K562 (cell line): ENCODE measurements around the gene DAPP1. TPM values are rescaled to one million over a fixed set of nuclear protein-coding genes. Genes with fewer than 3 reads are reported as not detected.

Experiments used
- ATAC-seq: fragments of 200-7000 bp; cut with Tn5 transposase; 3 replicates; pipeline ENCODE4 v1.9.1; 2020; ENCODE audit warnings: moderate library complexity
- BruUV-seq: library from RNA; stranded (reverse); fragments of 400-500 nt; replicated peaks from 2 replicates; lab custom pipeline; 2021; lab: Mats Ljungman, UMichigan
- CTCF ChIA-PET: fragments of 300-600 bp; formaldehyde crosslinking; extraction: SDS; loops from one replicate; lab custom pipeline; 2021; ENCODE audit warnings: low intra/inter-chr PET ratio; lab: Yijun Ruan, JAX
- POLR2A ChIA-PET: fragments of 300-600, 350-650 bp; sonication (Branson Sonifier 250); formaldehyde crosslinking; extraction: SDS; loops from one replicate; lab custom pipeline; 2021; ENCODE audit warnings: antibody characterized with exemption, inconsistent platforms; lab: Yijun Ruan, JAX
- DNase-seq, 4 experiments: peaks; one replicate each; pipeline versions ENCODE4 v3.0.0 to v3.0.0-alpha.2; 2011 to 2018; ENCODE audit warnings: low spot score in 3 of 4, mixed read lengths in 3 of 4; ENCODE audit errors: extremely low read depth in 1 of 4
- FAIRE-seq: peaks from 2 replicates; lab custom pipeline; 2011; peaks lifted over from hg19 to GRCh38; lab: Jason Lieb, UNC
- H2AFZ ChIP-seq: 2 replicates; pipeline ENCODE4 v1.6.0; 2011; ENCODE audit warnings: low read depth, low read length, control low read depth, inconsistent platforms
- H3K27ac ChIP-seq: fragments of 200-600 bp; 3 replicates; pipeline ENCODE4 v1.8.0; 2011; ENCODE audit warnings: low read depth, mild to moderate bottlenecking, control low read depth, inconsistent platforms, low read length, moderate library complexity, mixed read lengths; ENCODE audit errors: extremely low read depth
- H3K27me3 ChIP-seq, 2 experiments: fragments of 300-600 bp in 1 of 2; 2 replicates in 1 of 2; 3 replicates in 1 of 2; pipeline versions ENCODE4 v1.6.0 to v1.8.0; 2011; ENCODE audit warnings: inconsistent platforms in 2 of 2, low read length in 2 of 2, mild to moderate bottlenecking in 1 of 2, mixed read lengths in 1 of 2, moderate library complexity in 1 of 2; ENCODE audit not compliant: control insufficient read depth in 2 of 2, insufficient read depth in 2 of 2
- H3K36me3 ChIP-seq: fragments of 300-600 bp; 3 replicates; pipeline ENCODE4 v1.8.0; 2011; ENCODE audit warnings: mild to moderate bottlenecking, low read length, inconsistent platforms; ENCODE audit not compliant: control insufficient read depth, insufficient read depth
- H3K4me1 ChIP-seq, 2 experiments: fragments of 200-600 bp in 1 of 2; replicated peaks in 1 of 2; 2 replicates in 1 of 2; 3 replicates in 1 of 2; pipeline versions ENCODE4 v1.5.1 to v1.8.0; 2011; ENCODE audit warnings: inconsistent platforms in 2 of 2, low read length in 2 of 2, mild to moderate bottlenecking in 1 of 2, mixed read lengths in 1 of 2, moderate library complexity in 1 of 2; ENCODE audit not compliant: control insufficient read depth in 2 of 2, insufficient read depth in 2 of 2
- H3K4me2 ChIP-seq: 2 replicates; pipeline ENCODE4 v1.6.1; 2011; ENCODE audit warnings: low read length, control low read depth, inconsistent platforms, mixed read lengths; ENCODE audit not compliant: insufficient read depth
- H3K4me3 ChIP-seq: fragments of 200-600 bp; sonication (generic), shearing (Covaris generic); 2 replicates; pipeline ENCODE4 v1.5.1; 2016; ENCODE audit warnings: control low read depth, inconsistent platforms
- H3K79me2 ChIP-seq: fragments of 200-600 bp; 3 replicates; pipeline ENCODE4 v1.8.0; 2011; ENCODE audit warnings: low read length, inconsistent platforms; ENCODE audit not compliant: control insufficient read depth, insufficient read depth
- H3K9ac ChIP-seq, 2 experiments: 2 replicates each; pipeline versions ENCODE4 v1.6.0 to v1.6.1; 2011; ENCODE audit warnings: low read depth in 2 of 2, low read length in 2 of 2, control low read depth in 1 of 2, inconsistent platforms in 1 of 2, mild to moderate bottlenecking in 1 of 2, mixed read lengths in 1 of 2; ENCODE audit not compliant: insufficient read depth in 1 of 2
- H3K9me1 ChIP-seq: one replicate; pipeline ENCODE4 v1.6.0; 2011; ENCODE audit warnings: inconsistent platforms, mild to moderate bottlenecking, low read length, moderate library complexity; ENCODE audit not compliant: control insufficient read depth, insufficient read depth
- H3K9me3 ChIP-seq: replicated peaks from 2 replicates; pipeline ENCODE4 v1.5.1; 2011; ENCODE audit warnings: low read depth, low read length, inconsistent platforms; ENCODE audit not compliant: control insufficient read depth, insufficient read depth
- H4K20me1 ChIP-seq: replicated peaks from 2 replicates; pipeline ENCODE4 v1.6.1; 2011; ENCODE audit warnings: low read length, inconsistent platforms, mixed read lengths; ENCODE audit not compliant: control insufficient read depth, insufficient read depth
- CHAMP1 ChIP-seq: fragments of 450-650 bp; IDR thresholded peaks from 2 replicates; pipeline ENCODE4 v1.6.1; 2016; ENCODE audit warnings: mild to moderate bottlenecking
- CREB1 ChIP-seq, 2 experiments: sonication (generic) in 1 of 2; formaldehyde crosslinking in 1 of 2; IDR thresholded peaks; 2 replicates each; pipeline versions ENCODE4 v1.6.1 to v1.8.0; 2012 to 2022; ENCODE audit warnings: inconsistent platforms in 1 of 2, mild to moderate bottlenecking in 1 of 2, missing genetic modification reagents in 1 of 2, moderate library complexity in 1 of 2
- CSDE1 ChIP-seq, 2 experiments: fragments of 450-650 bp; IDR thresholded peaks; 2 replicates each; pipeline ENCODE4 v1.6.1; 2016; ENCODE audit warnings: mild to moderate bottlenecking in 1 of 2
- NCOA2 ChIP-seq, 2 experiments: fragments of 450-650 bp; IDR thresholded peaks; 2 replicates each; pipeline ENCODE4 v1.6.1; 2018; ENCODE audit warnings: mild to moderate bottlenecking in 2 of 2, moderate library complexity in 1 of 2; ENCODE audit not compliant: partially characterized antibody in 2 of 2
- NFRKB ChIP-seq: fragments of 450-650 bp; IDR thresholded peaks from 2 replicates; pipeline ENCODE4 v1.6.1; 2016; ENCODE audit warnings: low read depth
- NR1H2 ChIP-seq: sonication (generic); formaldehyde crosslinking; IDR thresholded peaks from 2 replicates; pipeline ENCODE4 v1.4.0; 2020; ENCODE audit warnings: mild to moderate bottlenecking, missing genetic modification reagents
- PTBP1 ChIP-seq: fragments of 200-400 bp; formaldehyde crosslinking; IDR thresholded peaks from 2 replicates; pipeline ENCODE4 v1.6.1; 2017; ENCODE audit warnings: low read depth, low read length
- TAF9B ChIP-seq: fragments of 450-650 bp; IDR thresholded peaks from 2 replicates; pipeline ENCODE4 v1.6.1; 2018; ENCODE audit warnings: mild to moderate bottlenecking; ENCODE audit not compliant: partially characterized antibody
- THRAP3 ChIP-seq: fragments of 450-650 bp; IDR thresholded peaks from 2 replicates; pipeline ENCODE4 v1.6.1; 2016; ENCODE audit warnings: mild to moderate bottlenecking, inconsistent platforms, borderline replicate concordance
- ZBTB40 ChIP-seq, 2 experiments: fragments of 450-650 bp in 1 of 2; sonication (generic) in 1 of 2; formaldehyde crosslinking in 1 of 2; IDR thresholded peaks; 2 replicates each; pipeline versions ENCODE4 v1.7.1 to v1.9.0; 2016 to 2022; ENCODE audit warnings: inconsistent platforms in 1 of 2, mild to moderate bottlenecking in 1 of 2, missing genetic modification reagents in 1 of 2
- ZBTB8A ChIP-seq: fragments of 450-650 bp; IDR thresholded peaks from 2 replicates; pipeline ENCODE4 v1.6.1; 2018; ENCODE audit warnings: mild to moderate bottlenecking, moderate library complexity; ENCODE audit not compliant: partially characterized antibody
- in situ Hi-C: fragments of 300-500 bp; cut with MboI; formaldehyde crosslinking; loops from 4 replicates; pipeline ENCODE4 v1.15.0; 2018; ENCODE audit warnings: inconsistent platforms, mixed read lengths
- intact Hi-C: fragments of 100-400 bp; cut with micrococcal nuclease; formaldehyde crosslinking; loops from 2 replicates; pipeline ENCODE4 v1.14.2; 2022
- polyA plus RNA-seq, 8 experiments: library from polyadenylated mRNA; depleted of rRNA in 4 of 8; stranded (reverse) in 5 of 8; unstranded in 3 of 8; fragments of >200 nt; fragmentation: Nextera tagmentation in 2 of 8; fragmentation: Illumina TruSeq in 1 of 8; extraction: Ambion mirVana in 2 of 8; extraction: Trizol in 1 of 8; gene quantifications; 2 replicates each; pipeline versions ENCODE4 v1.2.1 to v1.2.3, GENCODE V29; 2011 to 2014; ENCODE audit warnings: inconsistent platforms in 1 of 8, missing spikeins in 1 of 8
- total RNA-seq, 7 experiments: library from RNA; depleted of rRNA in 6 of 7; stranded (reverse); fragments of >200 nt in 6 of 7; fragmentation: Illumina TruSeq in 2 of 7; extraction: Trizol in 2 of 7; gene quantifications; 2 replicates each; pipeline versions ENCODE4 v1.2.1 to v1.2.3, GENCODE V29; 2011 to 2021; ENCODE audit warnings: low replicate concordance in 1 of 7

The DAPP1 gene
- total and polyA plus RNA-seq, 9 of the 15 experiments (the other 6 are each of a cell fraction or from before 2014, with no cell fraction given): 1.9 to 7.2 (median 3.6) TPM

- H3K9me1 ChIP-seq: no peaks in the 10 kb centered on the region
- no peaks in the 10 kb centered on the region for H3K27me3 ChIP-seq
- H4K20me1 ChIP-seq: no peaks in the 10 kb centered on the region
- intact Hi-C loops: loop anchor here (2.0 kb wide), 2 partner anchors 29 to 107 kb away; partner anchors contain the start of gene H2AZ1
- H3K4me1 ChIP-seq: peaks cover 0 to 26% of the 10 kb centered on the region in 2 experiments; a peak in 3 of 5 replicates
- peak overlapping the region; percentile 95 for H3K27ac ChIP-seq
- in situ Hi-C loops: no loop called here
- no peak for DNase-seq
- peak overlapping the region; percentile 70 for H3K4me2 ChIP-seq
- peak overlapping the region; percentile 23; the same call in 1 of the 2 replicates for H3K4me3 ChIP-seq
- BruUV-seq: TSS peak; percentile 63
- no peaks in the 10 kb centered on the region for H3K36me3 ChIP-seq
- no peaks in the 10 kb centered on the region for H3K9me3 ChIP-seq
- ATAC-seq: no peak
- FAIRE-seq: no peak
- no peaks in the 10 kb centered on the region for H3K79me2 ChIP-seq
- ChIA-PET POLR2A (interaction anchor here (0.6 to 1.0 kb wide), 2 partner anchors 10 to 28 kb away, joined by 4 read pairs; no protein-coding TSS in a partner anchor), CTCF (no interaction called here)
- H2AFZ ChIP-seq: peak overlapping the region; percentile 91
- H3K9ac ChIP-seq: peak overlapping the region in 1 of 2 experiments; percentile 78; a peak in 2 of 4 replicates
- TF ChIP-seq ZBTB8A: peak; percentile 57
- TF ChIP-seq THRAP3: peak; percentile 92
- TF ChIP-seq CHAMP1: peak; percentile 58; the same call in 1 of the 2 replicates
- no peak for TF ChIP-seq NR1H2 (CRISPR knock-in tag)
- peak; percentile 30; the same call in 1 of the 2 replicates for TF ChIP-seq NFRKB
- TF ChIP-seq ZBTB40 (IDR thresholded peaks at IDR 0.05): 0 out of 2 replicates have a peak, but pooled peaks have one; percentile 18
- TF ChIP-seq ZBTB40 (CRISPR knock-in tag; IDR thresholded peaks at IDR 0.05): no peak
- TF ChIP-seq TAF9B: peak; percentile 31
- TF ChIP-seq CSDE1 (IDR thresholded peaks at IDR 0.05): 0 out of 4 replicates have a peak, but pooled peaks of 1 of the 2 experiments have one; percentile 29
- no peak for TF ChIP-seq PTBP1
- peak; percentile 18 to 22 for TF ChIP-seq NCOA2 (IDR thresholded peaks at IDR 0.05; ENCODE audit: partially characterized antibody in 2 of 2)
- no peak for TF ChIP-seq CREB1 (IDR thresholded peaks at IDR 0.05)
- no peak for TF ChIP-seq CREB1 (CRISPR knock-in tag; IDR thresholded peaks at IDR 0.05)
Observed at GRCh38 chr4:99843413-99843812, 26.8 kb downstream of the DAPP1 start.
